Small intestine (tissue), 7 donors: Measurements from ENCODE around the gene MAPK13. TPM values are rescaled to one million over a fixed set of nuclear protein-coding genes. Genes with fewer than 3 reads are reported as not detected.

Experiments
- DNase-seq, 2 donors: peaks; one replicate each; pipeline versions ENCODE4 v3.0.0 to v3.0.0-alpha.2; 2013
- FAIRE-seq: peaks from 2 replicates; lab custom pipeline; 2012; peaks lifted over from hg19 to GRCh38; lab: Jason Lieb, UNC
- H3K27ac ChIP-seq, 3 donors: one replicate each; pipeline ENCODE4 v1.5.1; 2013; ENCODE audit warnings: low read length in 2 of 3, mild to moderate bottlenecking in 2 of 3, control low read depth in 1 of 3, inconsistent platforms in 1 of 3, low read depth in 1 of 3, moderate library complexity in 1 of 3
- H3K27me3 ChIP-seq, 3 donors: one replicate each; pipeline ENCODE4 v1.6.1; 2013; ENCODE audit warnings: low read length in 3 of 3, inconsistent platforms in 1 of 3; ENCODE audit not compliant: control insufficient read depth in 3 of 3, insufficient read depth in 3 of 3
- H3K36me3 ChIP-seq, 3 donors: one replicate each; pipeline ENCODE4 v1.6.1; 2013; ENCODE audit warnings: low read length in 3 of 3, inconsistent platforms in 1 of 3, low read depth in 1 of 3, mild to moderate bottlenecking in 1 of 3, moderate library complexity in 1 of 3; ENCODE audit not compliant: control insufficient read depth in 3 of 3, insufficient read depth in 2 of 3
- H3K4me1 ChIP-seq, 3 donors: one replicate each; pipeline ENCODE4 v1.6.1; 2013; ENCODE audit warnings: low read length in 2 of 3, inconsistent platforms in 1 of 3, low read depth in 1 of 3, mild to moderate bottlenecking in 1 of 3, moderate library complexity in 1 of 3; ENCODE audit not compliant: control insufficient read depth in 3 of 3, insufficient read depth in 2 of 3
- H3K4me3 ChIP-seq, 3 donors: one replicate each; pipeline ENCODE4 v1.5.1; 2013; ENCODE audit warnings: low read length in 3 of 3, control low read depth in 1 of 3, inconsistent platforms in 1 of 3, low read depth in 1 of 3, mild to moderate bottlenecking in 1 of 3, moderate library complexity in 1 of 3
- H3K9me3 ChIP-seq, 2 donors: one replicate each; pipeline ENCODE4 v1.6.1; 2013; ENCODE audit warnings: low read depth in 1 of 2, low read length in 1 of 2; ENCODE audit not compliant: control insufficient read depth in 2 of 2, insufficient read depth in 1 of 2
- WGBS, 3 donors: extraction: QIAGEN DNeasy Blood & Tissue Kit; methylation state at CpG; one replicate each; pipeline ENCODE4 v1.1.7; 2013; 5-methylcytosine and 5-hydroxymethylcytosine counted together
- polyA plus RNA-seq, 4 donors: library from polyadenylated mRNA; stranded (reverse) in 3 of 4; unstranded in 1 of 4; fragments of 200-250 nt in 3 of 4; fragments of 120-200 nt in 1 of 4; gene quantifications; one replicate each; pipeline versions ENCODE4 v1.2.1 to v1.2.3, GENCODE V29; 2013
- donor health status: healthy with polysubstance abuse.
- donor health status: control.
- donor health status: control.
- donor health status: Bipolar disorder and iron deficiency.
- donor health status: healthy.

MAPK13 gene
- polyA plus RNA-seq, 4 donors = 86.7 to 161 (median 102) TPM

DNA sequence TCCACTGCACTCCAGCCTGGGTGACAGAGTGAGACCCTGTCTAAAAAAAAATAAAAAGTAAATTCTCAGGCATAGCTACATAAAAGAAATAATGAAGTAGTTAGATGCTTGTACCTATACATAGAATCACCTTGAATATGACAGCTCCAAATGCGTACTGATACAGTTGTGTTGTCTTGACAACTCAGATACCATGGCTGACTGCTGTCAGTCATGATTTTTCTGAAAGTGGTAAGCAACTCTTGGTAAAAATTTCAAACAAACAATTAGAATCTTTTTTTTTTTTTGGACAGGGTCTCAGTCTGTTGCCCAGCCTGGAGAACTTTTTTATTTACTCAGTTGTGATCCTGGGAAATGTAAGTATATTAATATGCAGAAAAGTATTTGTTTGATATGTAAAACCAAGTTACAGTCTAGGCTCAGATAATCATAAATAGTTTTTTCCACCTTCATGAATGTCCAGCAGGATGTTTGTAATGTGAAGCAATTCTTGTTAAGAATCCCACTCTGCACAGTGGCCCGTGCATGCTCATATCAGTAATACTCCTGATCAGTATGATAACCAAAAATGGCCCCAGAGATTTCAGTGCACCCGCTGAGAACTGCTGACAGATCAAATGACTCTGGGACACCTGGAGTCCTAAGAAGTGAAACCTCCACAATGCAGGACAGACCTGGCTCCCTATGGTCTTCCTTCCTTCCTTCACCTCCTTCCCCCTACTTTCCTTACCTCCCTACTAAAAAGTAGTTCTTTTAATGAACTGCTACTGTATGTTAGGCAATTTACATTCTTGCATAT is 14.0 kb upstream of the MAPK13 start:
- Histone ChIP-seq H3K4me3 (no peak overlapping the region), H3K36me3 (peaks cover 0 to 25% (median 4%) of the 10 kb centered on the region in 3 donors), H3K4me1 (peaks cover 2 to 26% (median 3%) of the 10 kb centered on the region in 3 donors), H3K9me3 (no peaks in the 10 kb centered on the region), H3K27me3 (no peaks in the 10 kb centered on the region), H3K27ac (no peak overlapping the region)
- no peak for DNase-seq
- FAIRE-seq = no peak
- 69 to 79% (median 70%) methylated on average over 3 of the region's 3 CpGs for WGBS, 3 donors

DNA sequence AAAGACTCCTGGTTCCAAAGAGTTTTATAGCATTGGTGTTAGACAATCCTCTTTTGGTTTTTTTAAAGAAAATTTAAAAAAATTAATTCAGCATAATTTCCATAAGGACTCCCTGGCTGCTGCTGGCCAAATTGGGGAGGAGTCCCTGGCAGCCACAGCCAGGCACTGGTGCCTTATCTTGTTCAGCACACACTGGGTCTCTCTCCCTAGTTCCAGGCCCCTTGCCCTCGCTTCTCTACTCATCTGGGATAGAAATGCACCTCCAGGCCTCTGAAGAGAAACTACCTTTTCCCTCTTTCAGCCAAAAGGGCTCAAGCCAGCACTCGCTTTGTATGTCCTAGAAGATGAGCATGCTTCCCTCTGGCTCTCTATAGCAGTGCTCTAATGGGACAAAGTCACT is 13.4 kb upstream of the MAPK13 start:
- WGBS, 3 donors = 93 to 96% (median 94%) methylated on average over 2 of the region's 2 CpGs
- DNase-seq (no peak), FAIRE-seq (no peak)
- Histone ChIP-seq H3K9me3 (no peaks in the 10 kb centered on the region), H3K27me3 (no peaks in the 10 kb centered on the region), H3K4me1 (peaks cover 3 to 33% (median 4%) of the 10 kb centered on the region in 3 donors), H3K36me3 (peaks cover 0 to 21% (median 0%) of the 10 kb centered on the region in 3 donors), H3K4me3 (no peak overlapping the region), H3K27ac (no peak overlapping the region)

DNA sequence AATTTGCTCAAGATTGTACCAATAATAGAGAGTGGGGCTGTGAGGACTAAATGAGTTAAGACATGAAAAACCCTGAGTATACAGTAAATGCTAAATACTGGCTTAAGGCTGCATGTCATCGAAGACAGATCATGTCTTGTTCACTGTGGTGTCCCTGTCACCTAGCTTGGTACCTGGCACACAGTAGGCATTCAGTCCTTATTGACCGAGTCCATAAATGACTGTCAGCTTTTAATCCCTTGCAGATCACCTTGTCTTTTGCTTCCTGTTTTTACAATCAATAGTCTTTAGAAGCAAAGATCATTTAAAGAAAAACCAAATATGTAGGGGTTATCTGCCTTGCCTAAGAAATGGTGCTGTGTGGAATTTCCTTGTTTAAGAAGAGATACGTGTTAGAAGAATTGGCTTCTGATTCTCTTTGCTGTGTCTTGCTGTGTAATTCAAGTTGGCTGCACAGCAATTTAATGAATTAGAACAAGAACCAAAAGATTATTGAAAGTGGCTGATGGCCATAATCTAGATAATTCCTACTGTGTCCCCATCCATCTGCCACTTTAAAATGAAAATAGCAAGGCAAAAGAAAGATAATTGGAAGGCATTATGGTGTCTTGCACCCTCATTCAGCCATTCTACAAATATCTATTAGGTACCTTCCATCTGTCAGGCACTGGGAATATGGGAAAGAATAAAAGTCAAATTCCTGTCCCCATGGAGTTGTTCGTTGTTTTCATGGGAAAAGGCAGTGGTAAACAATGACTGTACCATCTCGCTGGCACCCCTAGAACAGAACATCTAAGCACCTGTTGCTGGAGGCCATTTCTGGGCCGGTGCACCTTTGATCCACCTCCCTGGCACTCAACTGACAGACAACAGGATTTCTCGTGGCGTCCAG is 12.4 kb upstream of the MAPK13 start:
- Histone ChIP-seq H3K4me3 (no peak overlapping the region), H3K27me3 (no peaks in the 10 kb centered on the region), H3K27ac (peak overlapping the region; percentile 42 to 86 (median 47)), H3K4me1 (peaks cover 3 to 39% (median 4%) of the 10 kb centered on the region in 3 donors), H3K9me3 (no peaks in the 10 kb centered on the region), H3K36me3 (peaks cover 0 to 23% (median 0%) of the 10 kb centered on the region in 3 donors)
- WGBS, 3 donors = 72 to 79% (median 79%) methylated on average over 8 of the region's 8 CpGs
- FAIRE-seq (no peak), DNase-seq (no peak)

DNA sequence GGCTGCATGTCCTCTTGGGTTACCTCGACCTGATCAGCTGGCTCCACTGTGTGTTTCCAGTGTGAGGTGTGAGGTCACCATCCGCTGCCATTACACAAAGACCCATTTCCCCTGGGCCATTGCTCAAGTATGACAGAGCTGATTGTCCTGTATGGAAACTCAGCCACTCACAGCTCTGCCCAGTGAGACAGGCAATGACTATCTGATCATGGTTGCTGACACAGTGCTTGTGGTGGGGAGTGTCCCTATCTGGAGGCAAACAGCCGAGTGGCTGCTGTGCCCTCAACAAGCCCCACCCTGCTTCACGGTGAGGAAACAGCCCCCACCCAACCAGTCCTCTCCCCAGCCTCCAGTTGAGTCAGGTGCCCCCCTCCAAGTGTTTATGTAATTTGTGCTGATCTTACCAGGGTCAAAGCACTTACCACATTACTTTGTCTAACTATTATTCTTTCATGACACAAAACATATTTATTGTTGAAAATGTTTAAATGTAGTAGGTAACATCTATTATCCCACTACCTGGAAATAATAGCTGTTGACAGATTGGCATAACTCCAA is 11.7 kb upstream of the MAPK13 start:
- FAIRE-seq = no peak
- DNase-seq = peak; percentile 81 to 87
- Histone ChIP-seq H3K27ac (peak overlapping the region; percentile 42 to 86 (median 47)), H3K9me3 (no peaks in the 10 kb centered on the region), H3K27me3 (no peaks in the 10 kb centered on the region), H3K4me3 (no peak overlapping the region), H3K36me3 (peaks cover 0 to 23% (median 0%) of the 10 kb centered on the region in 3 donors), H3K4me1 (peaks cover 3 to 45% (median 4%) of the 10 kb centered on the region in 3 donors)
- 29 to 45% (median 36%) methylated on average over 4 of the region's 4 CpGs for WGBS, 3 donors

DNA sequence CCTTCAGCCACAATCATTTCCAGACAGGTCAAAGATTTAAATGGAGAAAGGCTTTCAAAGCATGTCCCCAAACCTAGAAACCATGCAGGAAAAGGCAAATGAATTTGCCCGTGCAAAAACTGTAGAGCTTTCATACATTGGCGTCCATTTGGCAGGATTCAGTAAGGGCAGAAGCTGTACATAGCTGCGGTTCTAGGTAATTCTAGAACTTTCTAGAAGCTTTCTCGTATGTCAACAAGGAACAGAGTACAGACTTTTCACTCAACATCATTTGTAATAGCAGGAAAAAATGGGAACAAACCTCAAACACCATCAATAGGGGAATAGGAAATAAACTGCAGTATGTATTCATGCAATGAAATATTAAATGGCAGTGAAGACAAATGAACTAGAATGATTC is 11.1 kb upstream of the MAPK13 start:
- H3K4me3 ChIP-seq = no peak overlapping the region
- peak overlapping the region in 1 of 3 donors; percentile 86 for H3K27ac ChIP-seq
- H3K36me3 ChIP-seq = peaks cover 0 to 23% (median 0%) of the 10 kb centered on the region in 3 donors
- H3K9me3 ChIP-seq = no peaks in the 10 kb centered on the region
- H3K27me3 ChIP-seq = no peaks in the 10 kb centered on the region
- WGBS, 3 donors = 71 to 81% (median 80%) methylated on average over 4 of the region's 4 CpGs
- FAIRE-seq (no peak), DNase-seq (no peak)
- H3K4me1 ChIP-seq = peaks cover 3 to 48% (median 4%) of the 10 kb centered on the region in 3 donors

DNA sequence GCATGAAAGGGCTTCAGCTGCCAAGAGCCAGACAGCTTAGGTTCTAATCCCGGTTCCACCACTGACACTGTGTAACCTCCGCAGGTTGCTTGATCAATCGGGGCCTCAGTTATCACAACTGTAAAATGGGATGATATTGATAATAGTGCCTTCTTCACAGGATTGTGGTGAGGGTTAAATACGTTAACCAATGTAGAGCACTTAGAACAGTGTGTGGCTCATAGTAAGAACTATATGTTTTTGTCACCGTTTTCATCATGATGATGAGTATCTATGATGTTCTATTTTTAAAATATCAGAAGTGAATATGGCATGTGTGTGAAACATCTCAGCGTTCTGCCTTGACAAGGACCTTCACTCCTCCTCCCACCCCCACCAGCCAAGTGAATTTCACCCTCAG is 10.3 kb upstream of the MAPK13 start:
- DNase-seq = no peak
- Histone ChIP-seq H3K4me1 (peaks cover 3 to 48% (median 4%) of the 10 kb centered on the region in 3 donors), H3K9me3 (no peaks in the 10 kb centered on the region), H3K36me3 (peaks cover 0 to 20% (median 0%) of the 10 kb centered on the region in 3 donors), H3K27ac (peak overlapping the region in 2 of 3 donors; percentile 70 to 87), H3K4me3 (no peak overlapping the region), H3K27me3 (no peaks in the 10 kb centered on the region)
- WGBS, 3 donors = 79 to 90% (median 82%) methylated on average over 6 of the region's 6 CpGs
- no peak for FAIRE-seq

DNA sequence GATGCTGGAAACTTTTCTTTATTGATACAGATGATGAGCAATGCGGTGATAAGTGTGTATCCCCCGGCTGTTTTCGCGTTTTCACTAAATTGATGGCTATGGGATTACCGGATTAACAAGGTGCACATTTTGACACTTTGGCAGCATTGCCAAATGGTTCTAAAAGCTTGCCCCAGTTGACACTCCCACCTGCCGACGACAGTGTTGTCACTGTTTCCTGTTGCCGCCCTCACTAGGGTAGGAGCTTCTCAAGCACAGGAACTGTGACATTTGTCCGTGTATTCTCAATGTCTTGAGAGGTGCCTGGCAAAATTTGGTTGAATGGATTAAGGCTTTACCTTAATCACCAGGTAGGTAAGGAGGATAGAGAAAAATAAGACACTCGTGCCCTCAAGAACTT is 9.8 kb upstream of the MAPK13 start:
- H3K4me1 ChIP-seq = peaks cover 3 to 48% (median 4%) of the 10 kb centered on the region in 3 donors
- no peak for FAIRE-seq

More for the DNA sequence above, 9.8 kb upstream of the MAPK13 start:
- WGBS, 3 donors = 22 to 38% (median 27%) methylated on average over 10 of the region's 10 CpGs
- Histone ChIP-seq H3K9me3 (no peaks in the 10 kb centered on the region), H3K4me3 (no peak overlapping the region), H3K27ac (peak overlapping the region; percentile 61 to 87 (median 82)), H3K27me3 (no peaks in the 10 kb centered on the region), H3K36me3 (peaks cover 0 to 17% (median 0%) of the 10 kb centered on the region in 3 donors)
- peak in 1 of 2 donors; percentile 61 for DNase-seq
